GM23338 (cell line): ENCODE results near the gene ZNF614. TPM values are rescaled to one million over a fixed set of nuclear protein-coding genes. Genes with fewer than 3 reads are reported as not detected.
A peak's percentile ranks its signal among the peaks of the same experiment; 100 is the strongest.

Experiments used
- ATAC-seq: fragments of 200-7000 bp; cut with Tn5 transposase; 3 replicates; pipeline ENCODE4 v1.9.1; 2020
- DNase-seq: peaks from one replicate; pipeline ENCODE4 v3.0.0-alpha.2; 2015; ENCODE audit warnings: low spot score
- H2AFZ ChIP-seq: fragments of 200-600 bp; sonication (generic); 2 replicates; pipeline ENCODE4 v1.8.0; 2016; ENCODE audit warnings: antibody characterized with exemption, mild to moderate bottlenecking, moderate library complexity
- H3F3A ChIP-seq: fragments of 200-600 bp; sonication (generic); replicated peaks from 2 replicates; pipeline ENCODE4 v1.8.0; 2017; ENCODE audit warnings: antibody characterized with exemption, mixed run types, low read depth
- H3K27ac ChIP-seq: fragments of 200-600 bp; sonication (generic); 2 replicates; pipeline ENCODE4 v1.6.1; 2016; ENCODE audit warnings: low read depth
- H3K27me3 ChIP-seq: fragments of 200-600 bp; sonication (generic); 2 replicates; pipeline ENCODE4 v1.8.0; 2016; ENCODE audit warnings: mild to moderate bottlenecking, mixed run types, moderate library complexity; ENCODE audit not compliant: insufficient read depth
- H3K36me3 ChIP-seq: fragments of 200-600 bp; sonication (generic); 2 replicates; pipeline ENCODE4 v1.8.0; 2016; ENCODE audit warnings: mild to moderate bottlenecking; ENCODE audit not compliant: insufficient read depth
- H3K4me1 ChIP-seq: fragments of 200-600 bp; sonication (generic); 2 replicates; pipeline ENCODE4 v1.8.0; 2016; ENCODE audit warnings: mild to moderate bottlenecking, moderate library complexity; ENCODE audit not compliant: insufficient read depth
- H3K4me2 ChIP-seq: fragments of 200-600 bp; sonication (generic); 2 replicates; pipeline ENCODE4 v1.7.1; 2017; ENCODE audit warnings: mixed run types
- H3K4me3 ChIP-seq: fragments of 200-600 bp; sonication (generic); 2 replicates; pipeline ENCODE4 v1.6.1; 2016; ENCODE audit warnings: mixed run types
- H3K79me2 ChIP-seq: fragments of 200-600 bp; sonication (generic); replicated peaks from 2 replicates; pipeline ENCODE4 v1.8.0; 2017; ENCODE audit warnings: mild to moderate bottlenecking; ENCODE audit not compliant: insufficient read depth
- H3K9me2 ChIP-seq: fragments of 200-600 bp; sonication (generic); 2 replicates; pipeline ENCODE4 v1.8.0; 2017; ENCODE audit not compliant: insufficient read depth
- H4K20me1 ChIP-seq: fragments of 200-600 bp; sonication (generic); replicated peaks from 2 replicates; pipeline ENCODE4 v1.8.0; 2017; ENCODE audit warnings: mild to moderate bottlenecking; ENCODE audit not compliant: insufficient read depth
- H3K27ac Mint-ChIP-seq: 2 replicates; pipeline ENCODE4 v1.8.0; 2020; ENCODE audit warnings: inconsistent platforms, mild to moderate bottlenecking, moderate library complexity, mixed read lengths
- H3K27me3 Mint-ChIP-seq: 3 replicates; pipeline ENCODE4 v1.8.0; 2022; ENCODE audit warnings: low read depth, mild to moderate bottlenecking, moderate library complexity, mixed read lengths, inconsistent platforms; ENCODE audit not compliant: insufficient read depth, poor library complexity
- H3K36me3 Mint-ChIP-seq: 3 replicates; pipeline ENCODE4 v1.8.0; 2021; ENCODE audit warnings: low read depth, mild to moderate bottlenecking, inconsistent platforms, moderate library complexity, mixed read lengths
- H3K4me1 Mint-ChIP-seq: 3 replicates; pipeline ENCODE4 v1.8.0; 2020; ENCODE audit warnings: mild to moderate bottlenecking, inconsistent platforms, mixed read lengths
- H3K4me3 Mint-ChIP-seq: 3 replicates; pipeline ENCODE4 v1.8.0; 2021; ENCODE audit warnings: moderate library complexity, mild to moderate bottlenecking, inconsistent platforms, mixed read lengths
- H3K9me3 Mint-ChIP-seq: 3 replicates; pipeline ENCODE4 v1.8.0; 2020; ENCODE audit warnings: moderate library complexity, mild to moderate bottlenecking, inconsistent platforms, mixed read lengths
- CREB1 ChIP-seq: fragments of 250-450 bp; sonication (Bioruptor Pico); IDR thresholded peaks from 2 replicates; pipeline ENCODE4 v1.5.0; 2020; ENCODE audit warnings: low read depth, mild to moderate bottlenecking, moderate library complexity
- EZH2 ChIP-seq: fragments of 200-600 bp; sonication (generic); IDR thresholded peaks from one replicate; pipeline ENCODE4 v1.8.0; 2017; ENCODE audit warnings: antibody characterized with exemption, mild to moderate bottlenecking, low read depth; ENCODE audit not compliant: unreplicated experiment
- EZH2phosphoT487 ChIP-seq: fragments of 200-600 bp; sonication (generic); IDR thresholded peaks from one replicate; pipeline ENCODE4 v1.8.1; 2018; ENCODE audit warnings: antibody characterized with exemption; ENCODE audit not compliant: unreplicated experiment
- JUNB ChIP-seq: IDR thresholded peaks from one replicate; pipeline ENCODE4 v1.6.1; 2016; ENCODE audit warnings: antibody characterized with exemption; ENCODE audit not compliant: unreplicated experiment
- NANOG ChIP-seq: IDR thresholded peaks from 2 replicates; pipeline ENCODE4 v1.6.1; 2016; ENCODE audit warnings: antibody characterized with exemption, borderline replicate concordance
- POLR2AphosphoS5 ChIP-seq: IDR thresholded peaks from 2 replicates; pipeline ENCODE4 v1.6.1; 2016; ENCODE audit warnings: antibody characterized with exemption, low read depth
- STAT1 ChIP-seq: IDR thresholded peaks from one replicate; pipeline ENCODE4 v1.6.1; 2016; ENCODE audit warnings: antibody characterized with exemption; ENCODE audit not compliant: unreplicated experiment
- ZNF114 ChIP-seq: fragments of 250-450 bp; sonication (Bioruptor Pico); IDR thresholded peaks from 2 replicates; pipeline ENCODE4 v1.5.0; 2020; ENCODE audit warnings: mild to moderate bottlenecking, moderate library complexity
- ZNF331 ChIP-seq: fragments of 250-450 bp; sonication (Bioruptor Pico); IDR thresholded peaks from 2 replicates; pipeline ENCODE4 v1.5.0; 2020; ENCODE audit warnings: low read depth, mild to moderate bottlenecking, moderate library complexity
- long read RNA-seq: library from polyadenylated mRNA; unstranded; transcript quantifications from one replicate; pipeline ENCODE4 v2.0.0, GENCODE V29; 2020; ENCODE audit not compliant: unreplicated experiment
- polyA plus RNA-seq: library from polyadenylated mRNA; unstranded; fragments of >200 nt; fragmentation: Nextera tagmentation; extraction: Ambion mirVana; gene quantifications from 2 replicates; pipeline ENCODE4 v1.2.1, GENCODE V29; 2016
- total RNA-seq: library from RNA; depleted of rRNA; stranded (reverse); fragments of >200 nt; shearing (Covaris generic); gene quantifications from 2 replicates; pipeline ENCODE4 v1.2.3, GENCODE V29; 2014; rRNA removed
- TF ChIP-seq, protein P1 (sequence below), 2 experiments: fragments of 200-600 bp in 1 of 2; sonication (generic) in 1 of 2; conservative IDR thresholded peaks; 2 replicates each; pipeline versions ENCODE4 v1.5.1 to v1.6.1; 2016 to 2017; ENCODE audit warnings: antibody characterized with exemption in 2 of 2, low read depth in 2 of 2, mild to moderate bottlenecking in 2 of 2, moderate library complexity in 1 of 2
- TF ChIP-seq, protein P2 (sequence below): fragments of 250-450 bp; sonication (Bioruptor Pico); IDR thresholded peaks from 2 replicates; pipeline ENCODE4 v1.5.0; 2020; ENCODE audit warnings: mild to moderate bottlenecking, moderate library complexity
- TF ChIP-seq, protein P3 (sequence below): IDR thresholded peaks from 2 replicates; pipeline ENCODE4 v1.6.1; 2016; ENCODE audit warnings: antibody characterized with exemption
- TF ChIP-seq, protein P4 (sequence below): IDR thresholded peaks from one replicate; pipeline ENCODE4 v1.6.1; 2018; ENCODE audit warnings: antibody characterized with exemption; ENCODE audit not compliant: unreplicated experiment

ZNF614 gene
- 21.6 and 26.2 TPM in 2 replicates for total RNA-seq
- 7.8 and 9.1 TPM in 2 replicates for polyA plus RNA-seq
- long read RNA-seq, full-length matches to known transcripts = 9 of 10 reads
- long read RNA-seq, partial matches to known transcripts = 0 of 10 reads
- long read RNA-seq, other reads (novel, unspliced or antisense) = 1 of 10 reads

DNA sequence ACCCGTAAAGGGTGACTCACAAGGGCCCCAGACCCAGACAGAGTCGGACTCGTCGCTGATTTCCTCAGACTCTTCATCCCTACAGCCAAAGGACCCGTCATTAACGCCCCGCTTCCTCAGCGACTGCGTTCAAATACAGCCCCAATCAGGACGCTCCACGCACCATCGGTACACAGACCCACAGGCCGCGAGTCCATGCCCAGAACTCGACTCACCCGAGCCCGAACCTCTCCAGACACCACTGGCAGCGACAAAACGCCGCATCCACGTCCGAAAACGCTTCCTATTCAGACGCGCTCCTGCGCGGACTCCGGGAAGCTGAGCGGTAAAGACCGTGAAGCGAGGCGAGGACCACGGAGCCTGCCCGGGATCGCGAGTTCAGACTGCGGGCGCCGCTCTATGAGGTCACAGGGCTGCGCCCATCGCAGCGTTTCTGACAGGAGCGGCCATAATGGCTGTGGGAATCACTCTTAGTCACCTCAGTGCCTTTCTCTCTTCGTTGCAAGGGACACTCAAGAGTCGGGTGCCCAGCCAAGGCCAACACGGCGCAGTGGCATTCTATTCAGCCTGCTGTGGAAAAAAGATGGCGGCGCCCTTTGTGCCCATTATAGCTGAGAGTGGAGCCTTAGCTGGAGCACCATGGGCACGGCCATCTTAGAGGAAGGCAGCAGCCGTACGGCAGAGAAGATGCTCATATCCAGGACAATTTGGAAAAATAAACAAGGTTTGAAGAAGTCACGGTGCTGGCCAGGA is at the start of gene ZNF614:
Gene ZNF614 (minus strand): TSS at position 353 of the 753 bp plus-strand sequence. CDS start 2,634 bp downstream, outside the sequence.
- Histone ChIP-seq H3K36me3 (peaks cover 39% of the 10 kb centered on the region), H3F3A (no peaks in the 10 kb centered on the region), H3K79me2 (peaks cover 42% of the 10 kb centered on the region), H3K27ac (peak within 1 kb of the TSS; percentile 96), H4K20me1 (no peaks in the 10 kb centered on the region), H2AFZ (peak within 1 kb of the TSS; percentile 87), H3K4me1 (peaks cover 10% of the 10 kb centered on the region), H3K27me3 (no peaks in the 10 kb centered on the region), H3K9me2 (0 out of 2 replicates have a peak, but pooled peaks cover 6% of the 10 kb centered on the region), H3K4me3 (peak within 1 kb of the TSS; percentile 93), H3K4me2 (peak within 1 kb of the TSS; percentile 82)
- Mint-ChIP-seq H3K27me3 (peaks cover 12% of the 10 kb centered on the region), H3K27ac (peak within 1 kb of the TSS; percentile 98), H3K4me1 (peaks cover 11% of the 10 kb centered on the region), H3K36me3 (peaks cover 74% of the 10 kb centered on the region), H3K4me3 (peak within 1 kb of the TSS; percentile 99), H3K9me3 (peaks cover 32% of the 10 kb centered on the region)
- DNase-seq (peak; percentile 93), ATAC-seq (peak; percentile 98)
- TF ChIP-seq STAT1 (no peak), EZH2phosphoT487 (no peak), ZNF331 (CRISPR knock-in tag) (no peak), POLR2AphosphoS5 (peak; percentile 94), NANOG (no peak), JUNB (no peak), ZNF114 (CRISPR knock-in tag) (no peak), EZH2 (no peak), CREB1 (CRISPR knock-in tag) (peak; percentile 98)
- TF ChIP-seq, protein P1, sequence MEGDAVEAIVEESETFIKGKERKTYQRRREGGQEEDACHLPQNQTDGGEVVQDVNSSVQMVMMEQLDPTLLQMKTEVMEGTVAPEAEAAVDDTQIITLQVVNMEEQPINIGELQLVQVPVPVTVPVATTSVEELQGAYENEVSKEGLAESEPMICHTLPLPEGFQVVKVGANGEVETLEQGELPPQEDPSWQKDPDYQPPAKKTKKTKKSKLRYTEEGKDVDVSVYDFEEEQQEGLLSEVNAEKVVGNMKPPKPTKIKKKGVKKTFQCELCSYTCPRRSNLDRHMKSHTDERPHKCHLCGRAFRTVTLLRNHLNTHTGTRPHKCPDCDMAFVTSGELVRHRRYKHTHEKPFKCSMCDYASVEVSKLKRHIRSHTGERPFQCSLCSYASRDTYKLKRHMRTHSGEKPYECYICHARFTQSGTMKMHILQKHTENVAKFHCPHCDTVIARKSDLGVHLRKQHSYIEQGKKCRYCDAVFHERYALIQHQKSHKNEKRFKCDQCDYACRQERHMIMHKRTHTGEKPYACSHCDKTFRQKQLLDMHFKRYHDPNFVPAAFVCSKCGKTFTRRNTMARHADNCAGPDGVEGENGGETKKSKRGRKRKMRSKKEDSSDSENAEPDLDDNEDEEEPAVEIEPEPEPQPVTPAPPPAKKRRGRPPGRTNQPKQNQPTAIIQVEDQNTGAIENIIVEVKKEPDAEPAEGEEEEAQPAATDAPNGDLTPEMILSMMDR (conservative IDR thresholded peaks at IDR 0.05; ENCODE audit: low read depth in 2 of 2) = no peak
- TF ChIP-seq, protein P2, sequence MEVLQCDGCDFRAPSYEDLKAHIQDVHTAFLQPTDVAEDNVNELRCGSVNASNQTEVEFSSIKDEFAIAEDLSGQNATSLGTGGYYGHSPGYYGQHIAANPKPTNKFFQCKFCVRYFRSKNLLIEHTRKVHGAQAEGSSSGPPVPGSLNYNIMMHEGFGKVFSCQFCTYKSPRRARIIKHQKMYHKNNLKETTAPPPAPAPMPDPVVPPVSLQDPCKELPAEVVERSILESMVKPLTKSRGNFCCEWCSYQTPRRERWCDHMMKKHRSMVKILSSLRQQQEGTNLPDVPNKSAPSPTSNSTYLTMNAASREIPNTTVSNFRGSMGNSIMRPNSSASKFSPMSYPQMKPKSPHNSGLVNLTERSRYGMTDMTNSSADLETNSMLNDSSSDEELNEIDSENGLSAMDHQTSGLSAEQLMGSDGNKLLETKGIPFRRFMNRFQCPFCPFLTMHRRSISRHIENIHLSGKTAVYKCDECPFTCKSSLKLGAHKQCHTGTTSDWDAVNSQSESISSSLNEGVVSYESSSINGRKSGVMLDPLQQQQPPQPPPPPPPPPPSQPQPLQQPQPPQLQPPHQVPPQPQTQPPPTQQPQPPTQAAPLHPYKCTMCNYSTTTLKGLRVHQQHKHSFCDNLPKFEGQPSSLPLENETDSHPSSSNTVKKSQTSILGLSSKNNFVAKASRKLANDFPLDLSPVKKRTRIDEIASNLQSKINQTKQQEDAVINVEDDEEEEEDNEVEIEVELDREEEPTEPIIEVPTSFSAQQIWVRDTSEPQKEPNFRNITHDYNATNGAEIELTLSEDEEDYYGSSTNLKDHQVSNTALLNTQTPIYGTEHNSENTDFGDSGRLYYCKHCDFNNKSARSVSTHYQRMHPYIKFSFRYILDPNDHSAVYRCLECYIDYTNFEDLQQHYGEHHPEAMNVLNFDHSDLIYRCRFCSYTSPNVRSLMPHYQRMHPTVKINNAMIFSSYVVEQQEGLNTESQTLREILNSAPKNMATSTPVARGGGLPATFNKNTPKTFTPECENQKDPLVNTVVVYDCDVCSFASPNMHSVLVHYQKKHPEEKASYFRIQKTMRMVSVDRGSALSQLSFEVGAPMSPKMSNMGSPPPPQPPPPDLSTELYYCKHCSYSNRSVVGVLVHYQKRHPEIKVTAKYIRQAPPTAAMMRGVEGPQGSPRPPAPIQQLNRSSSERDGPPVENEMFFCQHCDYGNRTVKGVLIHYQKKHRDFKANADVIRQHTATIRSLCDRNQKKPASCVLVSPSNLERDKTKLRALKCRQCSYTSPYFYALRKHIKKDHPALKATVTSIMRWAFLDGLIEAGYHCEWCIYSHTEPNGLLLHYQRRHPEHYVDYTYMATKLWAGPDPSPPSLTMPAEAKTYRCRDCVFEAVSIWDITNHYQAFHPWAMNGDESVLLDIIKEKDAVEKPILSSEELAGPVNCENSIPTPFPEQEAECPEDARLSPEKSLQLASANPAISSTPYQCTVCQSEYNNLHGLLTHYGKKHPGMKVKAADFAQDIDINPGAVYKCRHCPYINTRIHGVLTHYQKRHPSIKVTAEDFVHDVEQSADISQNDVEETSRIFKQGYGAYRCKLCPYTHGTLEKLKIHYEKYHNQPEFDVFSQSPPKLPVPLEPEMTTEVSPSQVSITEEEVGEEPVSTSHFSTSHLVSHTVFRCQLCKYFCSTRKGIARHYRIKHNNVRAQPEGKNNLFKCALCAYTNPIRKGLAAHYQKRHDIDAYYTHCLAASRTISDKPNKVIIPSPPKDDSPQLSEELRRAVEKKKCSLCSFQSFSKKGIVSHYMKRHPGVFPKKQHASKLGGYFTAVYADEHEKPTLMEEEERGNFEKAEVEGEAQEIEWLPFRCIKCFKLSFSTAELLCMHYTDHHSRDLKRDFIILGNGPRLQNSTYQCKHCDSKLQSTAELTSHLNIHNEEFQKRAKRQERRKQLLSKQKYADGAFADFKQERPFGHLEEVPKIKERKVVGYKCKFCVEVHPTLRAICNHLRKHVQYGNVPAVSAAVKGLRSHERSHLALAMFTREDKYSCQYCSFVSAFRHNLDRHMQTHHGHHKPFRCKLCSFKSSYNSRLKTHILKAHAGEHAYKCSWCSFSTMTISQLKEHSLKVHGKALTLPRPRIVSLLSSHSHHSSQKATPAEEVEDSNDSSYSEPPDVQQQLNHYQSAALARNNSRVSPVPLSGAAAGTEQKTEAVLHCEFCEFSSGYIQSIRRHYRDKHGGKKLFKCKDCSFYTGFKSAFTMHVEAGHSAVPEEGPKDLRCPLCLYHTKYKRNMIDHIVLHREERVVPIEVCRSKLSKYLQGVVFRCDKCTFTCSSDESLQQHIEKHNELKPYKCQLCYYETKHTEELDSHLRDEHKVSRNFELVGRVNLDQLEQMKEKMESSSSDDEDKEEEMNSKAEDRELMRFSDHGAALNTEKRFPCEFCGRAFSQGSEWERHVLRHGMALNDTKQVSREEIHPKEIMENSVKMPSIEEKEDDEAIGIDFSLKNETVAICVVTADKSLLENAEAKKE (CRISPR knock-in tag) = no peak
- TF ChIP-seq, protein P3, sequence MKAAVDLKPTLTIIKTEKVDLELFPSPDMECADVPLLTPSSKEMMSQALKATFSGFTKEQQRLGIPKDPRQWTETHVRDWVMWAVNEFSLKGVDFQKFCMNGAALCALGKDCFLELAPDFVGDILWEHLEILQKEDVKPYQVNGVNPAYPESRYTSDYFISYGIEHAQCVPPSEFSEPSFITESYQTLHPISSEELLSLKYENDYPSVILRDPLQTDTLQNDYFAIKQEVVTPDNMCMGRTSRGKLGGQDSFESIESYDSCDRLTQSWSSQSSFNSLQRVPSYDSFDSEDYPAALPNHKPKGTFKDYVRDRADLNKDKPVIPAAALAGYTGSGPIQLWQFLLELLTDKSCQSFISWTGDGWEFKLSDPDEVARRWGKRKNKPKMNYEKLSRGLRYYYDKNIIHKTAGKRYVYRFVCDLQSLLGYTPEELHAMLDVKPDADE = peak; percentile 90
- TF ChIP-seq, protein P4, sequence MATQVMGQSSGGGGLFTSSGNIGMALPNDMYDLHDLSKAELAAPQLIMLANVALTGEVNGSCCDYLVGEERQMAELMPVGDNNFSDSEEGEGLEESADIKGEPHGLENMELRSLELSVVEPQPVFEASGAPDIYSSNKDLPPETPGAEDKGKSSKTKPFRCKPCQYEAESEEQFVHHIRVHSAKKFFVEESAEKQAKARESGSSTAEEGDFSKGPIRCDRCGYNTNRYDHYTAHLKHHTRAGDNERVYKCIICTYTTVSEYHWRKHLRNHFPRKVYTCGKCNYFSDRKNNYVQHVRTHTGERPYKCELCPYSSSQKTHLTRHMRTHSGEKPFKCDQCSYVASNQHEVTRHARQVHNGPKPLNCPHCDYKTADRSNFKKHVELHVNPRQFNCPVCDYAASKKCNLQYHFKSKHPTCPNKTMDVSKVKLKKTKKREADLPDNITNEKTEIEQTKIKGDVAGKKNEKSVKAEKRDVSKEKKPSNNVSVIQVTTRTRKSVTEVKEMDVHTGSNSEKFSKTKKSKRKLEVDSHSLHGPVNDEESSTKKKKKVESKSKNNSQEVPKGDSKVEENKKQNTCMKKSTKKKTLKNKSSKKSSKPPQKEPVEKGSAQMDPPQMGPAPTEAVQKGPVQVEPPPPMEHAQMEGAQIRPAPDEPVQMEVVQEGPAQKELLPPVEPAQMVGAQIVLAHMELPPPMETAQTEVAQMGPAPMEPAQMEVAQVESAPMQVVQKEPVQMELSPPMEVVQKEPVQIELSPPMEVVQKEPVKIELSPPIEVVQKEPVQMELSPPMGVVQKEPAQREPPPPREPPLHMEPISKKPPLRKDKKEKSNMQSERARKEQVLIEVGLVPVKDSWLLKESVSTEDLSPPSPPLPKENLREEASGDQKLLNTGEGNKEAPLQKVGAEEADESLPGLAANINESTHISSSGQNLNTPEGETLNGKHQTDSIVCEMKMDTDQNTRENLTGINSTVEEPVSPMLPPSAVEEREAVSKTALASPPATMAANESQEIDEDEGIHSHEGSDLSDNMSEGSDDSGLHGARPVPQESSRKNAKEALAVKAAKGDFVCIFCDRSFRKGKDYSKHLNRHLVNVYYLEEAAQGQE = no peak
